Stimulated activated CD4-positive, alpha-beta T cell treated with anti-CD3 and anti-CD28 coated beads, Interleukin-1b, Interleukin-23, amount 100 ng/mL, for 48 hours (primary cell): ENCODE data around the gene C22orf23.
"Not testable (repeated sequence)": the region's sequence is repeated elsewhere in the genome, so short reads cannot be mapped to it uniquely, and the experiment has no call there.

Experiments used
- DNase-seq: peaks from one replicate; pipeline ENCODE4 v3.0.0-alpha.2; 2020

The C22orf23 gene

GRCh38 chr22:37951305-37951704 is 2.1 kb downstream of the C22orf23 start:
- no peak for DNase-seq

- DNase-seq = not testable (repeated sequence)
Observed at GRCh38 chr22:37947142-37947795, 6.1 kb downstream of the C22orf23 start.

- not testable (repeated sequence) for DNase-seq
Observed at GRCh38 chr22:37944423-37944822, 9.0 kb downstream of the C22orf23 start.

GRCh38 chr22:37943825-37944198 is 9.6 kb downstream of the C22orf23 start:
- DNase-seq = no peak

- no peak for DNase-seq
Observed at GRCh38 chr22:37943136-37943824, 10.1 kb downstream of the C22orf23 start.

- DNase-seq = no peak
Observed at GRCh38 chr22:37942133-37942532, 11.3 kb downstream of the C22orf23 start.

GRCh38 chr22:37940698-37941376 is 12.6 kb downstream of the C22orf23 start:
- no peak for DNase-seq

- DNase-seq = peak; percentile 88
Observed at GRCh38 chr22:37933711-37934376, 19.6 kb downstream of the C22orf23 start.

- no peak for DNase-seq
Observed at GRCh38 chr22:37932821-37933578, 20.4 kb downstream of the C22orf23 start.

GRCh38 chr22:37932401-37932800 is 21.0 kb downstream of the C22orf23 start:
- no peak for DNase-seq

- DNase-seq = no peak
Observed at GRCh38 chr22:37931893-37932389, 21.5 kb downstream of the C22orf23 start.

- DNase-seq = no peak
Observed at GRCh38 chr22:37930952-37931440, 22.4 kb downstream of the C22orf23 start.

GRCh38 chr22:37930270-37930951 is 23.0 kb downstream of the C22orf23 start:
- DNase-seq = no peak

GRCh38 chr22:37929390-37929789 is 24.0 kb downstream of the C22orf23 start:
- no peak for DNase-seq

GRCh38 chr22:37927637-37927936 is 25.8 kb downstream of the C22orf23 start:
- no peak for DNase-seq

- DNase-seq = no peak
Observed at GRCh38 chr22:37926771-37927636, 26.4 kb downstream of the C22orf23 start.

- no peak for DNase-seq
Observed at GRCh38 chr22:37926358-37926757, 27.0 kb downstream of the C22orf23 start.

GRCh38 chr22:37925767-37926166 is 27.6 kb downstream of the C22orf23 start:
- no peak for DNase-seq

GRCh38 chr22:37925330-37925729 is 28.1 kb downstream of the C22orf23 start:
- no peak for DNase-seq

GRCh38 chr22:37924386-37925065 is 28.9 kb downstream of the C22orf23 start:
- DNase-seq = no peak
